Measurements from ENCODE around the gene SALL4.

GRCh38 chr20:51797357-51798025 is 4.8 kb downstream of the SALL4 start:
- no peak for TF ChIP-seq POLR2AphosphoS5 (IDR thresholded peaks at IDR 0.05; ENCODE audit: low read depth, low read length)
- no peak for TF ChIP-seq POLR2A (IDR thresholded peaks at IDR 0.05; ENCODE audit: low read depth, low read length)
- TF ChIP-seq TAF1 (IDR thresholded peaks at IDR 0.05; ENCODE audit: borderline replicate concordance, low read depth, low read length) = no peak
